ENCODE data around the gene VASP.
"Not testable (repeated sequence)": the region's sequence is repeated elsewhere in the genome, so short reads cannot be mapped to it uniquely, and the experiment has no call there.

The VASP gene

GRCh38 chr19:45497791-45498190 lies 9.5 kb upstream of the VASP start:
- DNase-seq (ENCODE audit: low spot score): no peak

GRCh38 chr19:45498411-45499195 lies 8.7 kb upstream of the VASP start, which contains the start of gene PPM1N:
Gene PPM1N, plus strand, starts transcription at chr19:45498443. Its CDS starts 30 bp downstream, at chr19:45498473.
- peak; percentile 78 for DNase-seq (ENCODE audit: low spot score)

- DNase-seq (ENCODE audit: low spot score): peak; percentile 83
Observed at GRCh38 chr19:45499196-45500180, 7.8 kb upstream of the VASP start.

- no peak for DNase-seq (ENCODE audit: low spot score)
Observed at GRCh38 chr19:45500918-45501729, 6.2 kb upstream of the VASP start.

- no peak for DNase-seq (ENCODE audit: low spot score)
Observed at GRCh38 chr19:45501730-45502014, 5.6 kb upstream of the VASP start.

GRCh38 chr19:45502111-45502510 lies 5.2 kb upstream of the VASP start:
- no peak for DNase-seq (ENCODE audit: low spot score)

GRCh38 chr19:45503909-45504308 lies 3.4 kb upstream of the VASP start:
- DNase-seq (ENCODE audit: low spot score): no peak

- no peak for DNase-seq (ENCODE audit: low spot score)
Observed at GRCh38 chr19:45505151-45505995, 1.9 kb upstream of the VASP start.

- no peak for DNase-seq (ENCODE audit: low spot score)
Observed at GRCh38 chr19:45505996-45506245, 1.4 kb upstream of the VASP start.

- peak; percentile 91 for DNase-seq (ENCODE audit: low spot score)
Observed at GRCh38 chr19:45506246-45506988, 862 bp upstream of the VASP start.

GRCh38 chr19:45507872-45508416 lies 665 bp downstream of the VASP start:
- DNase-seq (ENCODE audit: low spot score): no peak

GRCh38 chr19:45508417-45508860 lies 1.2 kb downstream of the VASP start:
- DNase-seq (ENCODE audit: low spot score): peak; percentile 46

- DNase-seq (ENCODE audit: low spot score): peak; percentile 65
Observed at GRCh38 chr19:45508861-45509691, 1.8 kb downstream of the VASP start.

- no peak for DNase-seq (ENCODE audit: low spot score)
Observed at GRCh38 chr19:45509692-45510015, 2.4 kb downstream of the VASP start.

GRCh38 chr19:45510352-45510751 lies 3.1 kb downstream of the VASP start:
- not testable (repeated sequence) for DNase-seq (ENCODE audit: low spot score)

GRCh38 chr19:45511074-45511473 lies 3.8 kb downstream of the VASP start:
- no peak for DNase-seq (ENCODE audit: low spot score)

GRCh38 chr19:45512881-45513483 lies 5.7 kb downstream of the VASP start:
- no peak for DNase-seq (ENCODE audit: low spot score)

GRCh38 chr19:45514376-45515051 lies 7.2 kb downstream of the VASP start:
- DNase-seq (ENCODE audit: low spot score): no peak
